HEK293 (cell line): Measurements from ENCODE around the gene APBB2.

Source experiments
- CTCF ChIA-PET: fragments of 350-600 bp; formaldehyde crosslinking; extraction: SDS; loops from one replicate; lab custom pipeline; 2021; ENCODE audit warnings: antibody characterized with exemption; lab: Yijun Ruan, JAX
- POLR2A ChIA-PET: fragments of 300-600 bp; formaldehyde crosslinking; extraction: SDS; loops from one replicate; lab custom pipeline; 2020; ENCODE audit warnings: antibody characterized with exemption, inconsistent platforms; lab: Yijun Ruan, JAX
- H3K27ac ChIP-seq: fragments of 200-500 bp; sonication (Bioruptor generic); 2 replicates; pipeline ENCODE4 v1.5.1; 2014; ENCODE audit warnings: low read depth, low read length, control low read depth, inconsistent platforms; ENCODE audit errors: extremely low read depth
- H3K36me3 ChIP-seq, 2 experiments: fragments of 200-500 bp in 1 of 2; sonication (Bioruptor generic) in 1 of 2; 1 replicate in 1 of 2; 2 replicates in 1 of 2; pipeline ENCODE4 v1.5.1; 2014 to 2017; ENCODE audit warnings: inconsistent platforms in 2 of 2, low read length in 2 of 2; ENCODE audit not compliant: control insufficient read depth in 2 of 2, insufficient read depth in 1 of 2
- H3K4me1 ChIP-seq: fragments of 200-500 bp; sonication (Bioruptor generic); 2 replicates; pipeline ENCODE4 v1.5.1; 2014; ENCODE audit warnings: mild to moderate bottlenecking, low read length, inconsistent platforms; ENCODE audit not compliant: control insufficient read depth, insufficient read depth
- H3K4me3 ChIP-seq: 2 replicates; pipeline ENCODE4 v1.5.1; 2011; ENCODE audit warnings: low read depth, mild to moderate bottlenecking, control low read depth, low read length, moderate library complexity
- H3K9me3 ChIP-seq: fragments of 200-500 bp; sonication (Bioruptor generic); 2 replicates; pipeline ENCODE4 v1.5.1; 2014; ENCODE audit warnings: low read depth, low read length, inconsistent platforms; ENCODE audit not compliant: control insufficient read depth, insufficient read depth
- ATF2 ChIP-seq: fragments of 450-650 bp; formaldehyde crosslinking; IDR thresholded peaks from 2 replicates; pipeline ENCODE4 v1.5.1; 2016; ENCODE audit warnings: missing biosample characterization, missing genetic modification characterization, low read depth
- GFI1B ChIP-seq: fragments of 450-650 bp; formaldehyde crosslinking; IDR thresholded peaks from 2 replicates; pipeline ENCODE4 v1.5.1; 2016; ENCODE audit warnings: missing biosample characterization, missing genetic modification characterization
- KLF16 ChIP-seq: fragments of 450-650 bp; formaldehyde crosslinking; IDR thresholded peaks from 2 replicates; pipeline ENCODE4 v1.5.1; 2017; ENCODE audit warnings: missing biosample characterization, missing genetic modification characterization
- PRDM6 ChIP-seq: fragments of 450-650 bp; formaldehyde crosslinking; IDR thresholded peaks from 2 replicates; pipeline ENCODE4 v1.5.1; 2017; ENCODE audit warnings: missing biosample characterization, missing genetic modification characterization
- YY1 ChIP-seq: fragments of 450-650 bp; formaldehyde crosslinking; IDR thresholded peaks from 2 replicates; pipeline ENCODE4 v1.5.1; 2018; ENCODE audit warnings: missing biosample characterization, missing genetic modification characterization
- YY2 ChIP-seq: fragments of 450-650 bp; formaldehyde crosslinking; IDR thresholded peaks from 2 replicates; pipeline ENCODE4 v1.5.1; 2016; ENCODE audit warnings: missing biosample characterization, missing genetic modification characterization
- ZEB2 ChIP-seq: fragments of 450-650 bp; formaldehyde crosslinking; IDR thresholded peaks from 2 replicates; pipeline ENCODE4 v1.5.1; 2016; ENCODE audit warnings: missing biosample characterization, missing genetic modification characterization
- ZFP3 ChIP-seq: fragments of 450-650 bp; formaldehyde crosslinking; IDR thresholded peaks from 2 replicates; pipeline ENCODE4 v1.5.1; 2016; ENCODE audit warnings: low read depth, missing biosample characterization, missing genetic modification characterization
- ZIC2 ChIP-seq: fragments of 450-650 bp; formaldehyde crosslinking; IDR thresholded peaks from 2 replicates; pipeline ENCODE4 v1.5.1; 2016; ENCODE audit warnings: missing biosample characterization, missing genetic modification characterization
- ZNF140 ChIP-seq: fragments of 450-650 bp; formaldehyde crosslinking; IDR thresholded peaks from 2 replicates; pipeline ENCODE4 v1.5.1; 2016; ENCODE audit warnings: missing biosample characterization, missing genetic modification characterization
- ZNF16 ChIP-seq: fragments of 450-650 bp; formaldehyde crosslinking; IDR thresholded peaks from 2 replicates; pipeline ENCODE4 v1.5.1; 2016; ENCODE audit warnings: low read depth, missing biosample characterization, missing genetic modification characterization
- ZNF221 ChIP-seq: fragments of 450-650 bp; formaldehyde crosslinking; IDR thresholded peaks from 2 replicates; pipeline ENCODE4 v1.5.1; 2017; ENCODE audit warnings: missing biosample characterization, missing genetic modification characterization, borderline replicate concordance
- ZNF24 ChIP-seq: fragments of 450-650 bp; formaldehyde crosslinking; IDR thresholded peaks from 2 replicates; pipeline ENCODE4 v1.5.1; 2016; ENCODE audit warnings: missing biosample characterization, missing genetic modification characterization
- ZNF311 ChIP-seq: fragments of 450-650 bp; formaldehyde crosslinking; IDR thresholded peaks from 2 replicates; pipeline ENCODE4 v1.5.1; 2017; ENCODE audit warnings: missing biosample characterization, missing genetic modification characterization, borderline replicate concordance
- ZNF341 ChIP-seq: fragments of 450-650 bp; formaldehyde crosslinking; IDR thresholded peaks from 2 replicates; pipeline ENCODE4; 2016; ENCODE audit warnings: low read depth, missing biosample characterization, missing genetic modification characterization
- ZNF433 ChIP-seq: fragments of 450-650 bp; formaldehyde crosslinking; IDR thresholded peaks from 2 replicates; pipeline ENCODE4 v1.5.1; 2016; ENCODE audit warnings: missing biosample characterization, missing genetic modification characterization, low read depth
- ZNF561 ChIP-seq: fragments of 450-650 bp; IDR thresholded peaks from 2 replicates; pipeline ENCODE4 v1.5.1; 2018; ENCODE audit warnings: missing biosample characterization, missing genetic modification characterization, borderline replicate concordance
- ZNF571 ChIP-seq: fragments of 450-650 bp; formaldehyde crosslinking; IDR thresholded peaks from 2 replicates; pipeline ENCODE4 v1.5.0; 2017; ENCODE audit warnings: missing biosample characterization, missing genetic modification characterization
- ZNF639 ChIP-seq: fragments of 450-650 bp; formaldehyde crosslinking; IDR thresholded peaks from 2 replicates; pipeline ENCODE4 v1.5.1; 2016; ENCODE audit warnings: missing biosample characterization, missing genetic modification characterization
- TF ChIP-seq, protein P1 (sequence below): fragments of 450-650 bp; formaldehyde crosslinking; IDR thresholded peaks from 2 replicates; pipeline ENCODE4 v1.5.1; 2017; ENCODE audit warnings: missing biosample characterization, missing genetic modification characterization
- TF ChIP-seq, protein P2 (sequence below): fragments of 450-650 bp; formaldehyde crosslinking; IDR thresholded peaks from 2 replicates; pipeline ENCODE4 v1.5.1; 2016; ENCODE audit warnings: missing biosample characterization, missing genetic modification characterization
- TF ChIP-seq, protein P3 (sequence below): fragments of 450-650 bp; formaldehyde crosslinking; IDR thresholded peaks from 2 replicates; pipeline ENCODE4 v1.5.1; 2016; ENCODE audit warnings: missing biosample characterization, missing genetic modification characterization
- TF ChIP-seq, protein P4 (sequence below): fragments of 450-650 bp; formaldehyde crosslinking; IDR thresholded peaks from 2 replicates; pipeline ENCODE4 v1.5.1; 2016; ENCODE audit warnings: missing biosample characterization, missing genetic modification characterization

Gene APBB2

DNA sequence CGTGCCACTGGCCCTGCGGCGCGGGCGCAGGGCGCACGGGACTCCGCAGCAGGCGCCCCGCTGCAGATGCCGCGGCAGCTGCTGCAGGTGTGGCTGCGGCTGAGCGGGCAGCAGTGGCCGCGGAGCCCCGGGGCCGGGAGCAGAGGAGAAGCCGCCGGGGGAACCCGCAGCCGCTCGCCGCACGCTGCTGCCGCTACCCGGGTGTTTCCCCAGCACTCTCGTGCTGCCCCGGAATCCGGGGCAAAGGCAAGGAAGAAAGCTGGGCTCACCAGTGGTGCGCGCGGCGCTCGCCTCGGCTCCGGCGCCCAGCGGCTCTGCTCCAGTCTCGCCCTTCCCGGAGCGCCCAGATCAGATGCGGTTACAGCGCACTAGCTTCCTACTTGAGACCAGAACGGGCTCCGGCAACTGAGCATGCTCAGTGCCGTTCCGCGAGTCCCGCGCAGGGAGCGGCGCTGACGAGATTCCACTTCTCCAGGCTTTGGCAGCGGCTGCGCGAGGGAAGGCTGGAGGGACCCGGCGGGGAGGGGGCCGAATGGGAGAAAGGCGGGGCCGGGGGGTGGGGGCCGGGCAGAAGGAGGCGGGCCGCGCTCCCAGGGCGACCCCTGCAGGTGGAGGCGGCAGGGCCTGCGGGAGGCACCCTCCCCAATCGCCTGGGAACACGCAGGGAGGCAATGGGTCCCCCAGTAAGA is at the start of gene APBB2 (continued):
- TF ChIP-seq ZIC2: peak; percentile 73
- no peak for TF ChIP-seq ZEB2 (tag by site-specific recombination)
- peak; percentile 6; the same call in 1 of the 2 replicates for TF ChIP-seq ZNF341 (tag by site-specific recombination)
- no peak for TF ChIP-seq YY2 (tag by site-specific recombination)
- TF ChIP-seq, protein P1, sequence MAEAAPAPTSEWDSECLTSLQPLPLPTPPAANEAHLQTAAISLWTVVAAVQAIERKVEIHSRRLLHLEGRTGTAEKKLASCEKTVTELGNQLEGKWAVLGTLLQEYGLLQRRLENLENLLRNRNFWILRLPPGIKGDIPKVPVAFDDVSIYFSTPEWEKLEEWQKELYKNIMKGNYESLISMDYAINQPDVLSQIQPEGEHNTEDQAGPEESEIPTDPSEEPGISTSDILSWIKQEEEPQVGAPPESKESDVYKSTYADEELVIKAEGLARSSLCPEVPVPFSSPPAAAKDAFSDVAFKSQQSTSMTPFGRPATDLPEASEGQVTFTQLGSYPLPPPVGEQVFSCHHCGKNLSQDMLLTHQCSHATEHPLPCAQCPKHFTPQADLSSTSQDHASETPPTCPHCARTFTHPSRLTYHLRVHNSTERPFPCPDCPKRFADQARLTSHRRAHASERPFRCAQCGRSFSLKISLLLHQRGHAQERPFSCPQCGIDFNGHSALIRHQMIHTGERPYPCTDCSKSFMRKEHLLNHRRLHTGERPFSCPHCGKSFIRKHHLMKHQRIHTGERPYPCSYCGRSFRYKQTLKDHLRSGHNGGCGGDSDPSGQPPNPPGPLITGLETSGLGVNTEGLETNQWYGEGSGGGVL (tag by site-specific recombination): no peak
- TF ChIP-seq ZNF24 (tag by site-specific recombination): no peak
- no peak for TF ChIP-seq ZNF140 (tag by site-specific recombination)

GRCh38 chr4:41262198-41262597 is 47.9 kb upstream of the APBB2 start:
- Histone ChIP-seq H3K4me3 (no peak overlapping the region), H3K4me1 (no peaks in the 10 kb centered on the region), H3K36me3 (peaks cover 30 to 95% of the 10 kb centered on the region in 2 experiments), H3K27ac (no peak overlapping the region), H3K9me3 (no peaks in the 10 kb centered on the region)
- TF ChIP-seq, protein P2, sequence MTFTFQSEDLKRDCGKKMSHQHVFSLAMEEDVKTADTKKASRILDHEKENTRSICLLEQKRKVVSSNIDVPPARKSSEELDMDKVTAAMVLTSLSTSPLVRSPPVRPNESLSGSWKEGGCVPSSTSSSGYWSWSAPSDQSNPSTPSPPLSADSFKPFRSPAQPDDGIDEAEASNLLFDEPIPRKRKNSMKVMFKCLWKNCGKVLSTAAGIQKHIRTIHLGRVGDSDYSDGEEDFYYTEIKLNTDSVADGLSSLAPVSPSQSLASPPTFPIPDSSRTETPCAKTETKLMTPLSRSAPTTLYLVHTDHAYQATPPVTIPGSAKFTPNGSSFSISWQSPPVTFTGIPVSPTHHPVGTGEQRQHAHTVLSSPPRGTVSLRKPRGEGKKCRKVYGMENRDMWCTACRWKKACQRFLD: no peak
- TF ChIP-seq ZNF571 (no peak), GFI1B (no peak), ZNF221 (tag by site-specific recombination) (no peak), KLF16 (tag by site-specific recombination) (no peak), ZNF561 (tag by site-specific recombination) (no peak), ZNF311 (tag by site-specific recombination) (no peak), YY2 (tag by site-specific recombination) (no peak), ZFP3 (tag by site-specific recombination) (no peak), PRDM6 (no peak), ATF2 (tag by site-specific recombination) (no peak), ZNF433 (no peak), YY1 (no peak), ZNF639 (tag by site-specific recombination) (no peak), ZNF16 (tag by site-specific recombination) (no peak)
- TF ChIP-seq, protein P3, sequence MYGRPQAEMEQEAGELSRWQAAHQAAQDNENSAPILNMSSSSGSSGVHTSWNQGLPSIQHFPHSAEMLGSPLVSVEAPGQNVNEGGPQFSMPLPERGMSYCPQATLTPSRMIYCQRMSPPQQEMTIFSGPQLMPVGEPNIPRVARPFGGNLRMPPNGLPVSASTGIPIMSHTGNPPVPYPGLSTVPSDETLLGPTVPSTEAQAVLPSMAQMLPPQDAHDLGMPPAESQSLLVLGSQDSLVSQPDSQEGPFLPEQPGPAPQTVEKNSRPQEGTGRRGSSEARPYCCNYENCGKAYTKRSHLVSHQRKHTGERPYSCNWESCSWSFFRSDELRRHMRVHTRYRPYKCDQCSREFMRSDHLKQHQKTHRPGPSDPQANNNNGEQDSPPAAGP (tag by site-specific recombination): no peak
- TF ChIP-seq, protein P4, sequence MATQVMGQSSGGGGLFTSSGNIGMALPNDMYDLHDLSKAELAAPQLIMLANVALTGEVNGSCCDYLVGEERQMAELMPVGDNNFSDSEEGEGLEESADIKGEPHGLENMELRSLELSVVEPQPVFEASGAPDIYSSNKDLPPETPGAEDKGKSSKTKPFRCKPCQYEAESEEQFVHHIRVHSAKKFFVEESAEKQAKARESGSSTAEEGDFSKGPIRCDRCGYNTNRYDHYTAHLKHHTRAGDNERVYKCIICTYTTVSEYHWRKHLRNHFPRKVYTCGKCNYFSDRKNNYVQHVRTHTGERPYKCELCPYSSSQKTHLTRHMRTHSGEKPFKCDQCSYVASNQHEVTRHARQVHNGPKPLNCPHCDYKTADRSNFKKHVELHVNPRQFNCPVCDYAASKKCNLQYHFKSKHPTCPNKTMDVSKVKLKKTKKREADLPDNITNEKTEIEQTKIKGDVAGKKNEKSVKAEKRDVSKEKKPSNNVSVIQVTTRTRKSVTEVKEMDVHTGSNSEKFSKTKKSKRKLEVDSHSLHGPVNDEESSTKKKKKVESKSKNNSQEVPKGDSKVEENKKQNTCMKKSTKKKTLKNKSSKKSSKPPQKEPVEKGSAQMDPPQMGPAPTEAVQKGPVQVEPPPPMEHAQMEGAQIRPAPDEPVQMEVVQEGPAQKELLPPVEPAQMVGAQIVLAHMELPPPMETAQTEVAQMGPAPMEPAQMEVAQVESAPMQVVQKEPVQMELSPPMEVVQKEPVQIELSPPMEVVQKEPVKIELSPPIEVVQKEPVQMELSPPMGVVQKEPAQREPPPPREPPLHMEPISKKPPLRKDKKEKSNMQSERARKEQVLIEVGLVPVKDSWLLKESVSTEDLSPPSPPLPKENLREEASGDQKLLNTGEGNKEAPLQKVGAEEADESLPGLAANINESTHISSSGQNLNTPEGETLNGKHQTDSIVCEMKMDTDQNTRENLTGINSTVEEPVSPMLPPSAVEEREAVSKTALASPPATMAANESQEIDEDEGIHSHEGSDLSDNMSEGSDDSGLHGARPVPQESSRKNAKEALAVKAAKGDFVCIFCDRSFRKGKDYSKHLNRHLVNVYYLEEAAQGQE (tag by site-specific recombination): no peak
- CTCF ChIA-PET: no interaction called here
- POLR2A ChIA-PET: interaction anchor here (0.7 kb wide), 1 partner anchor 1216 kb away, joined by 3 read pairs; no protein-coding TSS in a partner anchor
